Stimulated activated CD4-positive, alpha-beta T cell treated with anti-CD3 and anti-CD28 coated beads, TNF-alpha, amount 100 ng/mL, for 4 hours (primary cell): ENCODE data around the gene KCNH4.

Source experiments
- DNase-seq, 3 experiments: peaks; one replicate each; pipeline ENCODE4 v3.0.0-alpha.2; 2020; ENCODE audit warnings: low read depth in 3 of 3

KCNH4 gene

DNA sequence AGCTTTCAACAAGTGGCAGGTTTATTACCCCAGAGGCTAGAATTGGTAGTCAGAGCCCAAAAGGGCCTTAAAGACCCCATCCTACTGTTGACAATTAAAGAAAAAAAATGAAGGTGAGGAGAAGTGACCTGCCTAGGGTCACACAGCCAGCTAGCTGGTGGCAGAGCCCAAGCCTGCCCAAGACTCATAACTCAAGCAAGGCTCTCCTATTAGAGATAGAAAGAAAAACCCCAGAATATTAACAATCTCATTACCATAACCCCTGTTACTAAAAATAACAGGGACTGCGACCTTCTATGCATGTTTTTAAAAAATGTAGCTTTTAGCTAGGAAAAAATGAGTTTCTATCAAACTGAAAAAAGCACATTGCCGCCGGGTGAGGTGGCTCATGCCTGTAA lies 44.3 kb downstream of the KCNH4 start:
- no peak for DNase-seq

- no peak for DNase-seq
Observed at GRCh38 chr17:42135664-42136653, 45.0 kb downstream of the KCNH4 start.

DNA sequence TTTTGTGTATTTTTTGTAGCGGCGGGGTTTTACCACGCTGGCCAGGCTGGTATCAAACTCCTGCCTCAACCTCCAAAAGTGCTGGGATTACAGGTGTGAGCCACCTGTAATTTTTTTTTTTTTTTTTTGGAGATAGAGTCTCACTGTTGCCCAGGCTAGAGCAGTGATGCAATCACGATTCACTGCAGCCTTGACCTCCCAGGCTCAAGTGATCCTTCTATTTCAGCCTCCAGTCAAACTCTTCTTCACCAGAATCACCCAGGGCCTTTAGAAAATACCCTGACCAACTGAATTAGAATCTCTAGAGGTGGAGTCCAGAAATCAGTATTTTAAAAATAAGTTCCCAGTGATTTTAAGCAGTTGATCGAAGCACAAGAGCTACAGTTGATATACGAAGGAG lies 45.8 kb downstream of the KCNH4 start:
- no peak for DNase-seq

DNA sequence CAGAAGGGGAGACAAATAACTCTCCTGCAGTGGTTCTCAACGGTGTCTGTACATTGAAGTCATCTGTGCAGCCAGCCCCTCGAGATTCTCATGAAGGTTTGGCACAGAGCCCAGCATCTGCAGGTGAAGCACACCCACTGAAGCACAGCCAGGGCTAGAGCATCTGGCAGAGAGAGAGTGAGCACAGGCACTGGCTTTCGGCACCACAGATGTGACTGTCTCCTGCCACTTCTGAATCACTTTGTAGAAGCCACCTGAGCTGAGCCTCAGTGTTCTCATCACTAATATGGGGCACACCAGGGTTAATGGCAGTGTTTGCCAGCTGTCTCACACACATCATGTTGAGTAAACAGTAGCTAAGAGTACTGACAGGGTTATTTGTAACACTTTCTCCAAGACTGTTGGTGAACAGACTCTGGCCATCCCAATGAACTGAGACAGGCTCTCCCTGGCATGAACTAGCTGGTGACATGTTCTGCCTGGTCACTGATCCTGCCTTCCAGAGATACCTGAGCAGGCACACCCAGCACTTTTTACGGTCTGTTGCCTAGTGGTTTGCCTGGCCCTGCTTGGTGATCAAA lies 47.4 kb downstream of the KCNH4 start:
- DNase-seq: peak in 1 of 3 experiments; percentile 28

- no peak for DNase-seq
Observed at GRCh38 chr17:42132941-42133340, 48.0 kb downstream of the KCNH4 start.

DNA sequence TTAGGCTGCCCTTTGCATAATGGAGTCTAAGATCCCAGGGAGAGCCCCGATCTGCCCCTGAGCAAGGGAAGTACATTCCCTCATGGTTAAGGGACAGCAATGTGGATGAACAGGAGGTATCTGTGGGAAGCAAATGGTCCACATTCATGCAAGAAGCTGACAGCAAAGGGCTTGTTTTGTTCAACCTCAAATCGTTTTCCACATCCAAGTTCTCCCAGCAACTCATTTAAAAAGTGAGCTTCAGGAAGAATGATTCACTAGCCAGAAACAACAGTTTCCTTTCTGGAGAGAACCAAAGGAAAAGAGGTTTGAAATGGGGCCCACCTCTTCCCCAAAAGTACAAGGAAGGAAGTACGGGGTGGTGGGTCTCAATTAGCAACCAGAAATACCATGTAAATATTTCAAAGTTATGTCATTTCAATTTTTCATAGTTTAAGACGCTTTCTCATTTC lies 48.9 kb downstream of the KCNH4 start:
- DNase-seq: no peak

GRCh38 chr17:42131232-42131631 lies 49.7 kb downstream of the KCNH4 start:
- DNase-seq: no peak

DNA sequence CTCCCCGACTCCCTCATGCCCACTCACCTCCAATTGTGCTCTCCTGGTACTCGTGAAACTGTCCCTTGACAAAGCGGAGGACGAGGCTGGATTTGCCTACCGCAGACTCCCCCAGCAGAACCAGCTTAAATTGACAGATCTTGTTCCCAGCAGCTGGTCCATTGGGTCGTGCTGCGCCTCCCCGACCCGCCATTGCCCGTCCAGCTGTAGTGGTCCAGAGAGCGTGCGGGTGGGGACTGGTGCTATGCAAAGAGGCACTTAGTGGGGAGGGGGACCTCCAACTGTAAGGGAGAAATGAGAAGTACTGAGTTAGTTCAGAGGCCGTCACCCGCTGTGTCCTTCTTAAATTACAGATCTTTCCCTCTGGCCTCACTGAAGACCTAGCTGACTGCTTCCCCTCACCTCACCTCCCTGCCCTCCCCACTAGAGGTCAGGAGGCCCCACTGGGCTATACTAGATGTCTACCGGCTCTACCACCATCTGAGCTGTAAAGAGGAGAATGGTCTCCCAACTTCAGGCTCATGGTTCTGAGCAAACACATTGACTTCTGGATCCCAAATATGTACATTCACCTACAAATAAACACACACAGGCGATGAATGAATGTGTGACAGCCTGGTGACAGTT lies 50.5 kb downstream of the KCNH4 start:
- no peak for DNase-seq

DNA sequence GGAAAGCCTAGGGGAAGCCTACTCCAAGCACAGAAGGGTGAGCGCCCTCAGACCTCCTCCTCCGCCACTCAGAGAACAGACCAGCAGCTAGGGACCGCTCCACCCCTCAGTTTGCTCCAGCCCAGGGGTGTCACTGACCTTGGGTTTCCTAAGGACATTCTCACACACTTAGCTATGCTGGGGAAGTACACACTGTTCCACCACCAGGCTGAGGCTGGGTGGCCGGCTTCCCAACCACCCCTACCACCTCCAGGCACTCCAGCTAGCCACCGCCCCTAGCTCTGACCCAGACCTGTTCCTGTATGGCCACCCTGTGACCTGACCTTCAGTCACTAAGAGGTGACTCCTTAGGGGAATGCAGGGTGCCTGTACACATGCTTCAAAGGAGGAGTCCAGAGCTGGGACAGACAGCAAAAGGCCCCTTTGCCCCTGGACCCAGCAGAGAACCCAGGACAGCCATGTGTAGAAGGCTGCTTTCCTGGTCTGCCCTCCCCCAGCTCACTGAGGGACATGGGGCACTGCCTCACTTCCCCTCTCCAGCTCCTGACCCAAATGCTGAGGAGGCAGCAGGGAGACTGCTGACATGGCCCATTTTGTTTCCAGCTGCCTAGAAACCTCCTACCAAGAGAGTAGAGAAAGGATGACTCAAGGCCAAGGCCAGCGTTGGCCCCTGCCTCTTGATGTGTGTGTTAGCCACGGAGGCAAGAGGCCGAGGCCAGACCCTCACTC lies 51.7 kb downstream of the KCNH4 start:
- no peak for DNase-seq

GRCh38 chr17:42127414-42127813 lies 53.5 kb downstream of the KCNH4 start:
- no peak for DNase-seq

DNA sequence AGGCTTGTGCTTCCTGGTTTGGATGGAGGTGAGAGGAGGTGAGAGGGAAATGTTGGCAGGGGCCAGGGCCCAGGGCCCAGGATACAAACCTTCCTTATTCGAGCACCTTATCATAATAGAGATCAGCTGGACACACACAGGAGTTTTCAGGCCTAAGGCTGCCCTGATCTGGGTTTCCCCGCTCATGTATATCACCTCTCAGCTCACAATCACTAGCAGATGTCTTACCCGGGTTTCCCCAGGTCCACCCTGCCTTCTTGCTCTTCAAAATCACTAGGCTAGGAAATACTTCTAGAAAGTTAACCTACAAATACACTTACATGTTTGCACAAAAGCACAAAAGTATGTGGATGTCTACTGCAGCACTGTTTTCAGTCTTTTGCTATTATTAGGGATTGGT lies 54.1 kb downstream of the KCNH4 start:
- DNase-seq: no peak

- DNase-seq: no peak
Observed at GRCh38 chr17:42125565-42125964, 55.4 kb downstream of the KCNH4 start.

- DNase-seq: no peak
Observed at GRCh38 chr17:42124256-42124655, 56.7 kb downstream of the KCNH4 start.

GRCh38 chr17:42122371-42123303 lies 58.3 kb downstream of the KCNH4 start, which contains the start of gene HSPB9:
HSPB9 (plus strand) TSS chr17:42122804; CDS start chr17:42122851, 47 bp downstream.
- DNase-seq: no peak

- DNase-seq: peak; percentile 63 to 73 (median 64)
Observed at GRCh38 chr17:42120770-42121769, 59.9 kb downstream of the KCNH4 start, which contains the start of gene KAT2A. KAT2A (minus strand) TSS chr17:42121367; CDS start chr17:42121304, 63 bp downstream.

DNA sequence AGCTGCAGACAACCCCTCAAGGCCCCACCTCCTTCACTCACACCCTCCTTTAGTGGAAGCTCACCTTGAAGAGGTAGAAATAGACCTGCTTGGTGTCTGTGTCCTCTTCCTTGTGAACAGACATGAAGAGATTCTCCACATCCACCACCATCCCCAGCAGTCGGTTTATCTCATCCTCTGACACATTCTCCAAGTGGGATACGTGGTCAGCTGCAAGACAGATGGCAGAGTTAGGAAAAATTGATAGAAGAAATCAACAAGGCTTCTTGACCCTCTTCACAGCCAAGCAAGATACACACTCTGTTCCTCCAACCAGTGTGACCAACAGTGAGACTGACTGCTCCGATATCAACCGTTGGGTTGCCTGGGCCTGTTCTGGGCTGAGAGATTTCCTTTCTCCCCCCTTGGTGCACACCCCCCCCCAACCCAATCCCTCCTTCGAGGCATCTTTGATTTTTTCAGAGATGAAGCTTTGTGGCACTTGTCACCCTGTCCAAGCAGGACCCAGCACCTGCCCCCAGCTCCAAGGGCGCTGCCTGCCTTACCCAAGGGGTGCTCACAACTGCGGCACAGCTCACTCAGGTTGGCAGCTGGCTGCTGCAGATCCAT lies 60.7 kb downstream of the KCNH4 start:
- no peak for DNase-seq

- DNase-seq: no peak
Observed at GRCh38 chr17:42119301-42119700, 61.6 kb downstream of the KCNH4 start.

DNA sequence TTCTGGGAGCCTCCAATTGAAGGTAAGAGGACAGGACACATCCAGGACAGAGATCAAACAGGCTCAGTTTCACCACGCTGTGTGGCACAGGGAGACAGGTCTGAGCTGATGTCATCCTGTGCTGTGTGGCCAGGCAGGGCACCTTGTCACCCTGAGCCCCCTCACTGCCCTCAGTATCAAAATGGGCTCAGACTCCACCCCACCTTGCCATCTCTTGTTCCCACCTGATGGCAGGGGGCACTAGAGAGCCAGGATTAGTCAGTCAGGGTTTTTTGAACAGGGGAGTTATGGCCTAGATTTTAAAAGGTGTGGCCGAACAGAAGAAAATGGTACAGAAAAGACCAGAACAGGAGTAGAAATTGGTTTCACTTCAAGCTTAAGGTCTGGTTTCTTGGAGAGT lies 62.4 kb downstream of the KCNH4 start:
- DNase-seq: no peak

- no peak for DNase-seq
Observed at GRCh38 chr17:42118126-42118510, 62.8 kb downstream of the KCNH4 start.
